HL-60 (cell line): ENCODE data around the gene WDR91. TPM values are rescaled to one million over a fixed set of nuclear protein-coding genes. Genes with fewer than 3 reads are reported as not detected.

ENCODE experiments used
- DNase-seq, 2 experiments: peaks; one replicate each; pipeline ENCODE4 v3.0.0-alpha.2; 2010 to 2020; ENCODE audit warnings: low read depth in 1 of 2, low spot score in 1 of 2
- H3K27ac ChIP-seq: fragments of 250-450 bp; sonication (Bioruptor Pico); replicated peaks from 2 replicates; pipeline ENCODE4 v1.5.1; 2020; ENCODE audit warnings: mild to moderate bottlenecking, moderate library complexity
- H3K27me3 ChIP-seq: fragments of 250-450 bp; sonication (Bioruptor Pico); 2 replicates; pipeline ENCODE4 v1.5.1; 2021; ENCODE audit warnings: mild to moderate bottlenecking, moderate library complexity; ENCODE audit not compliant: insufficient read depth, poor library complexity, severe bottlenecking
- H3K4me3 ChIP-seq: replicated peaks from 2 replicates; pipeline ENCODE4 v1.5.1; 2011; ENCODE audit warnings: mild to moderate bottlenecking, control low read depth, low read length; ENCODE audit not compliant: insufficient read depth
- GABPA ChIP-seq: IDR thresholded peaks from 2 replicates; pipeline ENCODE4 v1.6.1; 2012; ENCODE audit warnings: low read depth
- POLR2AphosphoS5 ChIP-seq: IDR thresholded peaks from 2 replicates; pipeline ENCODE4 v1.6.1; 2012; ENCODE audit warnings: low read depth
- SPI1 ChIP-seq: IDR thresholded peaks from 2 replicates; pipeline ENCODE4 v1.6.1; 2012; ENCODE audit warnings: low read depth, mild to moderate bottlenecking, borderline replicate concordance
- microRNA-seq: library from miRNA; unstranded; fragments of <30 nt; microRNA quantifications from one replicate; pipeline ENCODE4, GENCODE V29; 2018
- TF ChIP-seq, protein P1 (sequence below): IDR thresholded peaks from 2 replicates; pipeline ENCODE4 v1.6.1; 2012; ENCODE audit warnings: low read depth; ENCODE audit not compliant: insufficient replicate concordance
- TF ChIP-seq, protein P2 (sequence below): IDR thresholded peaks from one replicate; pipeline ENCODE4 v1.5.1; 2011; ENCODE audit warnings: low read length, control low read depth, inconsistent platforms; ENCODE audit not compliant: insufficient read depth

WDR91 gene

DNA sequence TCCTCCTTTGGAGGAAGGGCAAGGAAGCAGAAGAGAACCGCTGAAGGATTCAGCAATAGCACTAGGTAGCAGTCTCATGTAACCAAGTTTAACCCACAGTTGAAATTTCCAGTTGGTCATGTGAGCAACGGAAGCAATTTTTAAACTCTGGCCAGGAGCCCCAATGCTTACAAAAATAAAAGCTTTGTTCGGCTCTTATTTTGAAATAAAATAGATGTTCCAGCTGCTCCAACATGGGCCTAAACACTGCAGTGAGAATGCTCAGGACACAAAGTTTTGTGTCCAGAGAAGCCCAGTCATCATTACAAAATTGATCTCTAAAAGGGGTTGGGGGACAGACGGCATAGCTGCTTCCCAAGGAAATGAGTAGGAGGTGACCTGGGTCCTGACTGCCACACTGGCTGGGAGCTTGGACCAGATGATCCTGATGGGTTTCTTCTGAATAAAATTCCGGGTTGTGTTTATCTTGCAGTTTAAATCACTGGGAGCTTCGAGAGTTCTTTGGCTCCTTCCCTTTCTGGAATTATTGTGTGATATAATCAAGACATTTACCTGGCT, 63.9 kb downstream of the WDR91 start:
- peak in 1 of 2 experiments; percentile 49 for DNase-seq
- Histone ChIP-seq H3K27ac (peak overlapping the region; percentile 62), H3K27me3 (no peaks in the 10 kb centered on the region), H3K4me3 (peak overlapping the region; percentile 38)
- TF ChIP-seq SPI1 (no peak), POLR2AphosphoS5 (no peak), GABPA (no peak)
- TF ChIP-seq, protein P1, sequence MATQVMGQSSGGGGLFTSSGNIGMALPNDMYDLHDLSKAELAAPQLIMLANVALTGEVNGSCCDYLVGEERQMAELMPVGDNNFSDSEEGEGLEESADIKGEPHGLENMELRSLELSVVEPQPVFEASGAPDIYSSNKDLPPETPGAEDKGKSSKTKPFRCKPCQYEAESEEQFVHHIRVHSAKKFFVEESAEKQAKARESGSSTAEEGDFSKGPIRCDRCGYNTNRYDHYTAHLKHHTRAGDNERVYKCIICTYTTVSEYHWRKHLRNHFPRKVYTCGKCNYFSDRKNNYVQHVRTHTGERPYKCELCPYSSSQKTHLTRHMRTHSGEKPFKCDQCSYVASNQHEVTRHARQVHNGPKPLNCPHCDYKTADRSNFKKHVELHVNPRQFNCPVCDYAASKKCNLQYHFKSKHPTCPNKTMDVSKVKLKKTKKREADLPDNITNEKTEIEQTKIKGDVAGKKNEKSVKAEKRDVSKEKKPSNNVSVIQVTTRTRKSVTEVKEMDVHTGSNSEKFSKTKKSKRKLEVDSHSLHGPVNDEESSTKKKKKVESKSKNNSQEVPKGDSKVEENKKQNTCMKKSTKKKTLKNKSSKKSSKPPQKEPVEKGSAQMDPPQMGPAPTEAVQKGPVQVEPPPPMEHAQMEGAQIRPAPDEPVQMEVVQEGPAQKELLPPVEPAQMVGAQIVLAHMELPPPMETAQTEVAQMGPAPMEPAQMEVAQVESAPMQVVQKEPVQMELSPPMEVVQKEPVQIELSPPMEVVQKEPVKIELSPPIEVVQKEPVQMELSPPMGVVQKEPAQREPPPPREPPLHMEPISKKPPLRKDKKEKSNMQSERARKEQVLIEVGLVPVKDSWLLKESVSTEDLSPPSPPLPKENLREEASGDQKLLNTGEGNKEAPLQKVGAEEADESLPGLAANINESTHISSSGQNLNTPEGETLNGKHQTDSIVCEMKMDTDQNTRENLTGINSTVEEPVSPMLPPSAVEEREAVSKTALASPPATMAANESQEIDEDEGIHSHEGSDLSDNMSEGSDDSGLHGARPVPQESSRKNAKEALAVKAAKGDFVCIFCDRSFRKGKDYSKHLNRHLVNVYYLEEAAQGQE = no peak
- TF ChIP-seq, protein P2, sequence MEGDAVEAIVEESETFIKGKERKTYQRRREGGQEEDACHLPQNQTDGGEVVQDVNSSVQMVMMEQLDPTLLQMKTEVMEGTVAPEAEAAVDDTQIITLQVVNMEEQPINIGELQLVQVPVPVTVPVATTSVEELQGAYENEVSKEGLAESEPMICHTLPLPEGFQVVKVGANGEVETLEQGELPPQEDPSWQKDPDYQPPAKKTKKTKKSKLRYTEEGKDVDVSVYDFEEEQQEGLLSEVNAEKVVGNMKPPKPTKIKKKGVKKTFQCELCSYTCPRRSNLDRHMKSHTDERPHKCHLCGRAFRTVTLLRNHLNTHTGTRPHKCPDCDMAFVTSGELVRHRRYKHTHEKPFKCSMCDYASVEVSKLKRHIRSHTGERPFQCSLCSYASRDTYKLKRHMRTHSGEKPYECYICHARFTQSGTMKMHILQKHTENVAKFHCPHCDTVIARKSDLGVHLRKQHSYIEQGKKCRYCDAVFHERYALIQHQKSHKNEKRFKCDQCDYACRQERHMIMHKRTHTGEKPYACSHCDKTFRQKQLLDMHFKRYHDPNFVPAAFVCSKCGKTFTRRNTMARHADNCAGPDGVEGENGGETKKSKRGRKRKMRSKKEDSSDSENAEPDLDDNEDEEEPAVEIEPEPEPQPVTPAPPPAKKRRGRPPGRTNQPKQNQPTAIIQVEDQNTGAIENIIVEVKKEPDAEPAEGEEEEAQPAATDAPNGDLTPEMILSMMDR = no peak

DNA sequence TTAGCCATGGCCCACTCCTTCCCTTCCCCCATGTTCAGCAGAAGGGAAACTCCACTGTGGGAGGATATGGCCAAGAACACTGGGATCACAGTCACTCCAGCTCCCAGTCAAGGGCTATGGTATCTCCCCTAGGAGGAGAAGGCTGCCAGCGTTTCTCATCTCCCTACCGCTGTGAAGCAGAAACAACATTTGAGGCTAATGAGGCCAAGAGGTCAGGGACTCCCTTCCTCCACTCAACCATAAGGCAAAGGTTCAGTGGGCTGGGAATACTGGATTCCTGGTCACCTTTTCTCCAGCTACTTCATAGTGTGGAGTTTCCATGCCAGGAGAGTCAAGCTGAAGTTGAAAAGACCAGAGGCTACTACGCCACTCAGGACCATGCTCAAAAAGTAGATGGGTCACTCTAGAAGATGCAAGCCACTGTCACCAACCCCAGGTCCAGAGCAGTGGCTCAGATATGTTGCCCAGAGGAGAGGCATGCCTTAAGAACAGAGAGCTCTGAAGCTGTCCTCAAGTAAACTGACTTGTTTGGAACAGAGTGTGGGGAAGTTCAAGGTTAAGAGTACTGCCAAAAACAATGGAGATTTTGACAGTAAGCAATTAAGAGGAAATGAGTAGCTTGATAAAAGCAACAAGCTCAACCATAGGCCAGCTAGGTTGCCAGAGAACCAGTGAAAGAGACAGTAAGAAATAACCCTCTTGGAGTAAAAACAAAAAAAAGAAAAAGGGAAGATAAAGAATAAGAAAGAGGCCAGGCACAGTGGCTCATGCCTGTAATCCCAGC, 67.2 kb downstream of the WDR91 start:
- no peaks in the 10 kb centered on the region for H3K27me3 ChIP-seq
- no peak overlapping the region for H3K27ac ChIP-seq
- TF ChIP-seq POLR2AphosphoS5 = no peak
- no peak overlapping the region for H3K4me3 ChIP-seq
- no peak for DNase-seq

Small RNAs within 50 kb of the gene (microRNA-seq; reads per million reads assigned to microRNA genes)
- gene MIR6509 = not detected
